ENCODE results near the gene GCK.

DNA sequence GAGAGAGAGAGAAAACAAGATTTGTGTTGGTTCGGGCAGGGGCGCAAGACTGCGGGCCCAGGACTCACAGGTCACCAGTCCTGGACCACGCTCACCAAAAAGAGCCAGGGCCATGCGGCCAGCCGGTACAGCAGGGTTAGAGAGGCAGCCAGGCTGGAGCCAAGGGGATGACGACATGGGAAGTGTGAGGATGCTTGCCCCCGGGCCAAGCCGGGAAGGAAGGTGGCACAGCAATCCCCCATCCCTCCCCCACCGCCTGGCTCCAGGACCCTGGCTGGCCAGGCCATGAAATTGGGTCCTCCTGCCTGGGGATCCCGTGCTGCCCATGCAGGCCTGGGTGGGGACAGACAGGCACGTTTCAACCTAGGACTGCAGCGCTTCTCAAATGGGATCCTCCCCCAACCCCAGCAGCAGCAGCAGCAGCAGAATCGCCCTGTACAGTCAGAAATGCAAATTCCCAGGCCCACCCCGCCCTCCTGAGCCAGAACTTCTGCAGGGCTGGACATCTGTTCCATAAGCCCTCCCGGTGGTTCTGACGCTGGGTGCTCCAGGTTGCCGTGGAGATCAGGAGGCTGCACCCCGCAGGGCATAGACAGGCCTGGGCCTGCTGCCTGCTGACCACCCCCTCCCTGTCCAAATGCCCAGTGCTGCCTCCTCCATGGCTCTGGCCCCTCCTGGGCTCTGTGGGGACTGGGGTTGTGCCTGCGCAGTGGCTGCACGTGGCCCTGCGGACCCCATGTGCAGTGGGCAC is 46.5 kb upstream of the GCK start:
- TF ChIP-seq, protein P1, sequence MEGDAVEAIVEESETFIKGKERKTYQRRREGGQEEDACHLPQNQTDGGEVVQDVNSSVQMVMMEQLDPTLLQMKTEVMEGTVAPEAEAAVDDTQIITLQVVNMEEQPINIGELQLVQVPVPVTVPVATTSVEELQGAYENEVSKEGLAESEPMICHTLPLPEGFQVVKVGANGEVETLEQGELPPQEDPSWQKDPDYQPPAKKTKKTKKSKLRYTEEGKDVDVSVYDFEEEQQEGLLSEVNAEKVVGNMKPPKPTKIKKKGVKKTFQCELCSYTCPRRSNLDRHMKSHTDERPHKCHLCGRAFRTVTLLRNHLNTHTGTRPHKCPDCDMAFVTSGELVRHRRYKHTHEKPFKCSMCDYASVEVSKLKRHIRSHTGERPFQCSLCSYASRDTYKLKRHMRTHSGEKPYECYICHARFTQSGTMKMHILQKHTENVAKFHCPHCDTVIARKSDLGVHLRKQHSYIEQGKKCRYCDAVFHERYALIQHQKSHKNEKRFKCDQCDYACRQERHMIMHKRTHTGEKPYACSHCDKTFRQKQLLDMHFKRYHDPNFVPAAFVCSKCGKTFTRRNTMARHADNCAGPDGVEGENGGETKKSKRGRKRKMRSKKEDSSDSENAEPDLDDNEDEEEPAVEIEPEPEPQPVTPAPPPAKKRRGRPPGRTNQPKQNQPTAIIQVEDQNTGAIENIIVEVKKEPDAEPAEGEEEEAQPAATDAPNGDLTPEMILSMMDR (IDR thresholded peaks at IDR 0.05): no peak
- no peak for TF ChIP-seq POLR2A (IDR thresholded peaks at IDR 0.05)
